SKM-1 treated with dmso at 0.1 percent for 144 hours (cell line): ENCODE results near the gene DDX53.

Source experiments
- DNase-seq: peaks from one replicate; lab custom pipeline; 2025; ENCODE audit not compliant: unreplicated experiment; lab: John Stamatoyannopoulos, UW

The DDX53 gene

GRCh38 chrX:22999696-23000223, at the start of gene DDX53:
DDX53 (plus strand) TSS chrX:22999960; CDS start chrX:23000058, 98 bp downstream.
- DNase-seq, result no peak

GRCh38 chrX:22950269-22951266, 49.2 kb upstream of the DDX53 start:
- peak; percentile 21 for DNase-seq

- DNase-seq, result no peak
Measured at GRCh38 chrX:22952010-22952409, 47.8 kb upstream of the DDX53 start.

GRCh38 chrX:22958250-22958649, 41.5 kb upstream of the DDX53 start:
- DNase-seq, result no peak

GRCh38 chrX:22959204-22959920, 40.4 kb upstream of the DDX53 start:
- no peak for DNase-seq

- no peak for DNase-seq
Measured at GRCh38 chrX:22963196-22963595, 36.6 kb upstream of the DDX53 start.

GRCh38 chrX:22968494-22968893, 31.3 kb upstream of the DDX53 start:
- DNase-seq, result no peak

GRCh38 chrX:22969411-22969810, 30.3 kb upstream of the DDX53 start:
- no peak for DNase-seq

- no peak for DNase-seq
Measured at GRCh38 chrX:22970861-22971260, 28.9 kb upstream of the DDX53 start.

GRCh38 chrX:22974616-22975015, 25.1 kb upstream of the DDX53 start:
- no peak for DNase-seq

GRCh38 chrX:22975786-22976185, 24.0 kb upstream of the DDX53 start:
- no peak for DNase-seq

GRCh38 chrX:22985958-22986357, 13.8 kb upstream of the DDX53 start:
- no peak for DNase-seq

- no peak for DNase-seq
Measured at GRCh38 chrX:22987452-22987851, 12.3 kb upstream of the DDX53 start.

- no peak for DNase-seq
Measured at GRCh38 chrX:23003116-23003515, 3.4 kb downstream of the DDX53 start.

- DNase-seq, result no peak
Measured at GRCh38 chrX:23008431-23009099, 8.8 kb downstream of the DDX53 start.

- DNase-seq, result no peak
Measured at GRCh38 chrX:23012162-23012561, 12.4 kb downstream of the DDX53 start.

GRCh38 chrX:23012636-23013035, 12.9 kb downstream of the DDX53 start:
- no peak for DNase-seq

- no peak for DNase-seq
Measured at GRCh38 chrX:23013366-23013765, 13.6 kb downstream of the DDX53 start.

- DNase-seq, result no peak
Measured at GRCh38 chrX:23031600-23031999, 31.8 kb downstream of the DDX53 start.

GRCh38 chrX:23035493-23035892, 35.7 kb downstream of the DDX53 start:
- no peak for DNase-seq

- DNase-seq, result no peak
Measured at GRCh38 chrX:23046443-23046842, 46.7 kb downstream of the DDX53 start.
